Activated T-helper 17 cell treated with anti-CD3 and anti-CD28 coated beads, Interleukin-2, amount 50 U/mL, for 72 hours (primary cell): ENCODE results near the gene VPS13D. TPM values are rescaled to one million over a fixed set of nuclear protein-coding genes. Genes with fewer than 3 reads are reported as not detected.
"Not testable (repeated sequence)": the region's sequence is repeated elsewhere in the genome, so short reads cannot be mapped to it uniquely, and the experiment has no call there.

Experiments used
- ATAC-seq: fragments of 150-1000 bp; cut with Tn5 transposase; replicated peaks from 2 replicates; pipeline ENCODE4 v1.10.0; 2021; ENCODE audit warnings: mild to moderate bottlenecking, moderate library complexity
- H3K27ac Mint-ChIP-seq: one replicate; pipeline ENCODE4 v1.8.0; 2022; ENCODE audit warnings: mixed read lengths
- H3K27me3 Mint-ChIP-seq: one replicate; pipeline ENCODE4 v1.8.0; 2022; ENCODE audit warnings: mixed read lengths
- H3K36me3 Mint-ChIP-seq: one replicate; pipeline ENCODE4 v1.8.0; 2022; ENCODE audit warnings: low read depth, mild to moderate bottlenecking, mixed read lengths
- H3K4me1 Mint-ChIP-seq: one replicate; pipeline ENCODE4 v1.8.0; 2022; ENCODE audit warnings: mixed read lengths
- H3K4me3 Mint-ChIP-seq: one replicate; pipeline ENCODE4 v1.8.0; 2022; ENCODE audit warnings: mild to moderate bottlenecking, mixed read lengths
- H3K9me3 Mint-ChIP-seq: one replicate; pipeline ENCODE4 v1.8.0; 2022; ENCODE audit warnings: mixed read lengths
- total RNA-seq, 2 donors: library from RNA; stranded (reverse); gene quantifications; one replicate each; pipeline ENCODE4 v1.2.3, GENCODE V29; 2022

The VPS13D gene
- total RNA-seq, 2 donors from 2014 or later = 30.4 to 35.6 TPM

GRCh38 chr1:12384836-12385456 is 155.1 kb downstream of the VPS13D start:
- peak; percentile 72 for ATAC-seq
- Mint-ChIP-seq H3K27ac (peak overlapping the region; percentile 81), H3K4me1 (peaks cover 45% of the 10 kb centered on the region), H3K27me3 (no peaks in the 10 kb centered on the region), H3K36me3 (peaks cover 95% of the 10 kb centered on the region), H3K9me3 (peaks cover 8% of the 10 kb centered on the region), H3K4me3 (peak overlapping the region; percentile 62)

DNA sequence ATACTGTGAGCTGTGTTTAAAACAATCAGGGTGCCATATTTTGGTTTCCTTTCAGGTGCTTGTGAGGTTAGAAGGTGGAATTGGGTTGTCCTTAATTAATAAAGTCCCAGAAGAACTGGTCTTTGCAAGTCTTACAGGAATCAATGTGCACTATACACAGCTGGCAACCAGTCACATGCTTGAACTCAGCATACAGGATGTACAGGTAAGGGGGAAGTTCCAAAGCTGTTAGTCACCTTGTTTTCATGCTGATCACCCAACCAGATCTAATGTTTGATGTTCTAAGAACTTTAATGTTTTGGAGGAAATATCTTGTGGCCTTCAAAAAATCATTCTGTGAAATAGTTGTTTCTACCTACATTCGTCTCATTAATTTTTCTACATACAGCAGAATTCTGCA is 156.3 kb downstream of the VPS13D start:
- H3K9me3 Mint-ChIP-seq = peaks cover 8% of the 10 kb centered on the region
- H3K4me3 Mint-ChIP-seq = peak overlapping the region; percentile 62
- H3K36me3 Mint-ChIP-seq = peaks cover 93% of the 10 kb centered on the region
- peak; percentile 90 for ATAC-seq
- H3K4me1 Mint-ChIP-seq = peaks cover 45% of the 10 kb centered on the region
- peak overlapping the region; percentile 81 for H3K27ac Mint-ChIP-seq
- no peaks in the 10 kb centered on the region for H3K27me3 Mint-ChIP-seq

- no peak overlapping the region for H3K4me3 Mint-ChIP-seq
- no peak for ATAC-seq
- H3K36me3 Mint-ChIP-seq = peaks cover 85% of the 10 kb centered on the region
- no peak overlapping the region for H3K27ac Mint-ChIP-seq
- no peaks in the 10 kb centered on the region for H3K27me3 Mint-ChIP-seq
- peaks cover 8% of the 10 kb centered on the region for H3K9me3 Mint-ChIP-seq
- peaks cover 36% of the 10 kb centered on the region for H3K4me1 Mint-ChIP-seq
Measured at GRCh38 chr1:12387641-12388040, 157.8 kb downstream of the VPS13D start.

DNA sequence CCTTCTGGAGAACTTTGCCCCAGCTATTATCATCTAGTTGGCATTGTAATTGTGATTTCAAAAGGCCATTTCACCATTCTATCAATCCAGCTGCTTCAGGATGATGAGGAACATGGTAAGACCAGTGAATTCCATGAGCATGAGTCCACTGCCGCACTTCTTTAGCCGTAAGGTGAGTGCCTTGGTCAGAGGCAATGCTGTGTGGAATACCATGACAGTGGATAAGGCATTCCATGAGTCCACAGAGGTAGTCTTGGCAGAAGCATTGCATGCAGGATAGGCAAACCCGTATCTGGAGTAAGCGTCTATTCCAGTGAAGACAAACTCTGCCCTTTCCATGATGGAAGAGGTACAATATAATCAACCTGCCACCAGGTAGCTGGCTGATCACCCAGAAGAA is 160.5 kb downstream of the VPS13D start:
- H3K9me3 Mint-ChIP-seq, H3K4me3 Mint-ChIP-seq, H3K27ac Mint-ChIP-seq, H3K27me3 Mint-ChIP-seq, ATAC-seq: not testable (repeated sequence)
- H3K36me3 Mint-ChIP-seq = peaks cover 59% of the 10 kb centered on the region
- H3K4me1 Mint-ChIP-seq = peaks cover 11% of the 10 kb centered on the region

- Mint-ChIP-seq H3K27ac (peak overlapping the region; percentile 44), H3K9me3 (no peaks in the 10 kb centered on the region), H3K4me1 (peaks cover 16% of the 10 kb centered on the region), H3K4me3 (peak overlapping the region; percentile 2), H3K36me3 (peaks cover 19% of the 10 kb centered on the region), H3K27me3 (no peaks in the 10 kb centered on the region)
- peak; percentile 70 for ATAC-seq
Measured at GRCh38 chr1:12397462-12398450, 167.9 kb downstream of the VPS13D start.

- ATAC-seq = no peak
- Mint-ChIP-seq H3K4me1 (peaks cover 16% of the 10 kb centered on the region), H3K27me3 (no peaks in the 10 kb centered on the region), H3K9me3 (no peaks in the 10 kb centered on the region), H3K36me3 (peaks cover 26% of the 10 kb centered on the region), H3K4me3 (no peak overlapping the region), H3K27ac (no peak overlapping the region)
Measured at GRCh38 chr1:12398479-12398878, 168.6 kb downstream of the VPS13D start.

GRCh38 chr1:12400027-12400693 is 170.3 kb downstream of the VPS13D start:
- Mint-ChIP-seq H3K4me3 (no peak overlapping the region), H3K27ac (no peak overlapping the region), H3K9me3 (no peaks in the 10 kb centered on the region), H3K36me3 (peaks cover 43% of the 10 kb centered on the region), H3K4me1 (peaks cover 16% of the 10 kb centered on the region), H3K27me3 (no peaks in the 10 kb centered on the region)
- ATAC-seq = no peak

- no peaks in the 10 kb centered on the region for H3K27me3 Mint-ChIP-seq
- no peak for ATAC-seq
- peaks cover 48% of the 10 kb centered on the region for H3K36me3 Mint-ChIP-seq
- H3K27ac Mint-ChIP-seq = no peak overlapping the region
- peaks cover 18% of the 10 kb centered on the region for H3K4me1 Mint-ChIP-seq
- H3K9me3 Mint-ChIP-seq = no peaks in the 10 kb centered on the region
- H3K4me3 Mint-ChIP-seq = no peak overlapping the region
Measured at GRCh38 chr1:12402159-12402673, 172.4 kb downstream of the VPS13D start.

- peaks cover 15% of the 10 kb centered on the region for H3K4me1 Mint-ChIP-seq
- no peaks in the 10 kb centered on the region for H3K27me3 Mint-ChIP-seq
- no peak for ATAC-seq
- H3K36me3 Mint-ChIP-seq = peaks cover 48% of the 10 kb centered on the region
- H3K27ac Mint-ChIP-seq = no peak overlapping the region
- H3K9me3 Mint-ChIP-seq = no peaks in the 10 kb centered on the region
- H3K4me3 Mint-ChIP-seq = no peak overlapping the region
Measured at GRCh38 chr1:12402842-12403241, 173.0 kb downstream of the VPS13D start.

DNA sequence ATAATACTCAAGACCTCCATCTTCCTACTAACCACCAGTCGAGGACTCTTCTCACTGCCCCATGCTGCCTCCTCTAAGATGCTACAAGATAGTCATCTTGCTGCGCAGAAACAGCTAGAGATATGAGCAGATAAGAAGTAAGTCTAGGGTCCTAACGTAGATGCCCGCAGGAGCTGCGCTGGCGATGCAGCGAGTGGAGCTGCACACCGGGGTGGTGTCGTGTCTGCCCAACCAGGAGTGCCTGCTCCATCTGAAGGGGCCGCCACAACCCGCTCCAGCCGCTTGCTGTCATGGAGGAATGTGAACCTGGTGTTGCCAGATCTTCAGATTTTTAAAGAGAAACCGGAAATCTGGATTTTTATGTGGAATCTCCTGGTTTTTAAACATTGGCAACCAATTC is 175.1 kb downstream of the VPS13D start:
- H3K4me3 Mint-ChIP-seq = no peak overlapping the region
- H3K27me3 Mint-ChIP-seq = no peaks in the 10 kb centered on the region
- H3K4me1 Mint-ChIP-seq = peaks cover 7% of the 10 kb centered on the region
- H3K27ac Mint-ChIP-seq = no peak overlapping the region
- H3K9me3 Mint-ChIP-seq = no peaks in the 10 kb centered on the region
- peaks cover 64% of the 10 kb centered on the region for H3K36me3 Mint-ChIP-seq
- ATAC-seq = no peak

DNA sequence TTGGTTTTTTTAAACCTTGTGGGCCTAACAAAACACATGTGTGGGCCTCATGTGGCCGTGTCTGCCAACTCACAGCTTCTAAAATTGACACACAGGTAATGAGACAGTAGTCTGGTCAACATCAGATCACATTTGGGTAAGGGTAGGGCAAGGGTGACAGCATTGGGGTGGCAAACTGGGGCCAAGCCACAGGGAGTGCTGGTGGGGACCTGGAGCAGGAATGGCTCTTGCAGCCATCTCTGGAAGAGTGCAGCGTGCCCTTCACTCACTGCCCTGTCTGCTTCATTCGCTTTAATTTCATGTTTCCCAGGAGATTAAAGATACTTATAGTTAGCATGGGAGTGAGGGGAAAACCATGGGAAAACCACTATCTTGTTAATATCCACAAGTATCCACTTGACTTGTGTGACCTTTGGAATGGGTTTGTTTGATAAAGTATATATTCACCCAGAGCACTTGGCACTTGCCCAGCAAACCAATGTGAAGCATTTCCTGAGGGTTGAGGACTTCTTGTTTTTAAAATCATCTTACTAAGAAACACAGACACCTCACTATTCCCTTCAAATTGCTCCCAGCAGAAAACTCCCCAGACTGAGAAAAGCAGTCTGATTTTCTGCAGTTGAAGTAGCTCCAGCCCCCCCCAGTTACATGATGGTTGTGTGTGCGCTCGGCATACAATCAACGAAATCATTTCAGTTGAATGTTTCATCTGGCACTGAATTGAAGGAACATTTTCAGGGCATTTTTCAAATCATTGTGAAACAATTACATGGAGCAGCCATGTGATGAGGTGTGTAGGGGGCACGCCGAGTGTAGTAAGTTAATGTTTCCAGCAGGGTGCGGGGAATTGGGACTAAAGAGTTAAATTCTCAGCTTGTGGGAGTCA is 175.7 kb downstream of the VPS13D start:
- no peak overlapping the region for H3K4me3 Mint-ChIP-seq
- H3K4me1 Mint-ChIP-seq = peaks cover 7% of the 10 kb centered on the region
- no peaks in the 10 kb centered on the region for H3K27me3 Mint-ChIP-seq
- peaks cover 65% of the 10 kb centered on the region for H3K36me3 Mint-ChIP-seq
- ATAC-seq = no peak
- H3K9me3 Mint-ChIP-seq = no peaks in the 10 kb centered on the region
- H3K27ac Mint-ChIP-seq = no peak overlapping the region

DNA sequence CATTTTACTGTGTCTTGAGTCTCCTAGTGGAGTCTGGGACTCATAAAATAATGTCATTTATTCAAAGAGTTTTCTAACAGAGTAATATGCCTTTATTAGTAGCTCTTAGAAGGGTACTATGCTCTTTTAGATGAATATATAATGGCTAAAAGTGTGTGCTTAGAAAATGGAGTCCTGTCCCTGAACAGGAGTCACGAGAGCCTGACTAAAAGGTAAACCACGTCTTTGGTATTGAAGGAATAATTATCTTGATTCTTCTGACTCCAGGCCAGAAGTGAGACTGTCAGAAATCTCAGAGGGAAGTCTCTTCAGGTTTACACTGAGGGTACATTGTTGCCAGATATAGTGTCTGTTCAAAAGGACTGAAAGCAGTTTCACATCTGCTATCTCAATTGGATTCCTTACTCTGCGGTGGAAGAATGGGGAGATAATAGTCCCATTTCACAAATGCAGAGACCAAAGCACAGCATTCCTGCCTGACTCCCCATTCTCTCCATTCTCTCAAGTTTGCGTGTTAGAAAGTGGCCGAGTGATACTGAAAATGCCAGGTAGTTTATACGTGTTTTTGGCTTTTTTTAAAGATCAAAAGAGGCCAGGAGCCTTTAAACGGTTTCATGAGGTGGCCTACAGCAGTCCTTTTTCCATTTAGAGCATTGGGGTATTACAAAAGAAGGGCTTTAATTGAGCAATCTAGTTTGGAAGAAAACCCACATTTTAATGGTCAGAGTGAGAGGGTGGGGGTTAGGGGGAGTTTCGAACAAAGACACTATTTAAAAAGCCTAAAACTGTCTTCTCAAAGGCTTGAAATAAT is 176.6 kb downstream of the VPS13D start:
- ATAC-seq = no peak
- Mint-ChIP-seq H3K36me3 (peaks cover 71% of the 10 kb centered on the region), H3K4me3 (no peak overlapping the region), H3K4me1 (peaks cover 7% of the 10 kb centered on the region), H3K27ac (no peak overlapping the region), H3K27me3 (no peaks in the 10 kb centered on the region), H3K9me3 (no peaks in the 10 kb centered on the region)
